ENCODE results near the gene KNTC1.

DNA sequence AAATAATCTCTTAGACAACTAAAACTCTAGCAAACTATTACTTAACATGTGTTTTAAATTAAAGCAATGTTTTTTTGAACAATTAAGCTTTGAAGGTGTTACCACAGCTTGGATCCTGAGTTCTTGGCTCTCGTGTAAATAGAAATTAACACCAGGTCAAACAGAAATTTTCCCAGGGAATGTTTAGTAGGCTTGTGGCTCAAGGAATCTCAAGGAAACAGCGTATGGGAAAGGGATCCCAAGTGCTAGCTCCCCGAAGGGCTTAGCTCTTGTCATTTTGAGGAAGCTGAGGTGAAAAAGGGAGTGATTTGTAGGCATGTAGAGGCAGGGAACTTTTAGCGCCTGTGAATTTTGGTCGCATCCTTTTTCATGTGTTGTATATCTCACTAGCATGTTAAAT, 11.4 kb downstream of the KNTC1 start:
- TF ChIP-seq, protein P1, sequence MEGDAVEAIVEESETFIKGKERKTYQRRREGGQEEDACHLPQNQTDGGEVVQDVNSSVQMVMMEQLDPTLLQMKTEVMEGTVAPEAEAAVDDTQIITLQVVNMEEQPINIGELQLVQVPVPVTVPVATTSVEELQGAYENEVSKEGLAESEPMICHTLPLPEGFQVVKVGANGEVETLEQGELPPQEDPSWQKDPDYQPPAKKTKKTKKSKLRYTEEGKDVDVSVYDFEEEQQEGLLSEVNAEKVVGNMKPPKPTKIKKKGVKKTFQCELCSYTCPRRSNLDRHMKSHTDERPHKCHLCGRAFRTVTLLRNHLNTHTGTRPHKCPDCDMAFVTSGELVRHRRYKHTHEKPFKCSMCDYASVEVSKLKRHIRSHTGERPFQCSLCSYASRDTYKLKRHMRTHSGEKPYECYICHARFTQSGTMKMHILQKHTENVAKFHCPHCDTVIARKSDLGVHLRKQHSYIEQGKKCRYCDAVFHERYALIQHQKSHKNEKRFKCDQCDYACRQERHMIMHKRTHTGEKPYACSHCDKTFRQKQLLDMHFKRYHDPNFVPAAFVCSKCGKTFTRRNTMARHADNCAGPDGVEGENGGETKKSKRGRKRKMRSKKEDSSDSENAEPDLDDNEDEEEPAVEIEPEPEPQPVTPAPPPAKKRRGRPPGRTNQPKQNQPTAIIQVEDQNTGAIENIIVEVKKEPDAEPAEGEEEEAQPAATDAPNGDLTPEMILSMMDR (IDR thresholded peaks at IDR 0.05 in 8 of 11, conservative IDR thresholded peaks at IDR 0.05 in 3 of 11), result no peak
- TF ChIP-seq POLR2A (IDR thresholded peaks at IDR 0.05), result no peak
